ENCODE measurements around the gene EIF4G3.
"Not testable (repeated sequence)": the region's sequence is repeated elsewhere in the genome, so short reads cannot be mapped to it uniquely, and the experiment has no call there.

GRCh38 chr1:21091053-21091690 is 85.5 kb downstream of the EIF4G3 start:
- TF ChIP-seq CTCF (IDR thresholded peaks at IDR 0.05; ENCODE audit: insufficient read depth, low read length, poor library complexity, severe bottlenecking); EZH2phosphoT487 (conservative IDR thresholded peaks at IDR 0.05; ENCODE audit: low read length): not testable (repeated sequence)
